Measurements from ENCODE around the gene PRPF40B. TPM values are rescaled to one million over a fixed set of nuclear protein-coding genes. Genes with fewer than 3 reads are reported as not detected.

Gene PRPF40B
- total RNA-seq, 1 donor from 2014 or later, result 16.3 TPM

GRCh38 chr12:49662998-49663843, 39.9 kb downstream of the PRPF40B start:
- no peak for TF ChIP-seq CTCF (IDR thresholded peaks at IDR 0.05; ENCODE audit: insufficient read depth, low read length, severe bottlenecking)
- DNase-seq (ENCODE audit: low read depth) (peak; percentile 75), FAIRE-seq (no peak)
- Histone ChIP-seq H3K27me3 (ENCODE audit: control insufficient read depth, insufficient read depth, low read length) (no peaks in the 10 kb centered on the region), H3K4me3 (ENCODE audit: low read depth, low read length) (no peak overlapping the region), H3K36me3 (ENCODE audit: control insufficient read depth, insufficient read depth, low read length) (no peaks in the 10 kb centered on the region)

GRCh38 chr12:49664167-49664566, 40.8 kb downstream of the PRPF40B start:
- no peaks in the 10 kb centered on the region for H3K36me3 ChIP-seq (ENCODE audit: control insufficient read depth, insufficient read depth, low read length)
- no peak overlapping the region for H3K4me3 ChIP-seq (ENCODE audit: low read depth, low read length)
- DNase-seq (ENCODE audit: low read depth), result no peak
- TF ChIP-seq CTCF (IDR thresholded peaks at IDR 0.05; ENCODE audit: insufficient read depth, low read length, severe bottlenecking), result no peak
- no peak for FAIRE-seq
- no peaks in the 10 kb centered on the region for H3K27me3 ChIP-seq (ENCODE audit: control insufficient read depth, insufficient read depth, low read length)

- peak; percentile 31 for DNase-seq (ENCODE audit: low read depth)
- H3K36me3 ChIP-seq (ENCODE audit: control insufficient read depth, insufficient read depth, low read length), result no peaks in the 10 kb centered on the region
- FAIRE-seq, result no peak
- no peak overlapping the region for H3K4me3 ChIP-seq (ENCODE audit: low read depth, low read length)
- no peak for TF ChIP-seq CTCF (IDR thresholded peaks at IDR 0.05; ENCODE audit: insufficient read depth, low read length, severe bottlenecking)
- no peaks in the 10 kb centered on the region for H3K27me3 ChIP-seq (ENCODE audit: control insufficient read depth, insufficient read depth, low read length)
Measured at GRCh38 chr12:49664591-49665239, 41.4 kb downstream of the PRPF40B start.

- no peak for TF ChIP-seq CTCF (IDR thresholded peaks at IDR 0.05; ENCODE audit: insufficient read depth, low read length, severe bottlenecking)
- Histone ChIP-seq H3K36me3 (ENCODE audit: control insufficient read depth, insufficient read depth, low read length) (no peaks in the 10 kb centered on the region), H3K27me3 (ENCODE audit: control insufficient read depth, insufficient read depth, low read length) (no peaks in the 10 kb centered on the region), H3K4me3 (ENCODE audit: low read depth, low read length) (no peak overlapping the region)
- FAIRE-seq, result no peak
- no peak for DNase-seq (ENCODE audit: low read depth)
Measured at GRCh38 chr12:49665384-49665783, 42.0 kb downstream of the PRPF40B start.

GRCh38 chr12:49666176-49666575, 42.8 kb downstream of the PRPF40B start:
- FAIRE-seq (no peak), DNase-seq (ENCODE audit: low read depth) (no peak)

More at GRCh38 chr12:49666176-49666575, 42.8 kb downstream of the PRPF40B start:
- Histone ChIP-seq H3K4me3 (ENCODE audit: low read depth, low read length) (no peak overlapping the region), H3K36me3 (ENCODE audit: control insufficient read depth, insufficient read depth, low read length) (no peaks in the 10 kb centered on the region), H3K27me3 (ENCODE audit: control insufficient read depth, insufficient read depth, low read length) (no peaks in the 10 kb centered on the region)
- no peak for TF ChIP-seq CTCF (IDR thresholded peaks at IDR 0.05; ENCODE audit: insufficient read depth, low read length, severe bottlenecking)

Data from bronchial epithelial cell (primary cell).